Measurements from ENCODE around the gene CAPZA3. TPM values are rescaled to one million over a fixed set of nuclear protein-coding genes. Genes with fewer than 3 reads are reported as not detected.

Gene CAPZA3
- total and polyA plus RNA-seq, 7 donors, result not detected

- no peaks in the 10 kb centered on the region for H3K27me3 ChIP-seq
- DNase-seq, result no peak
- H3K4me3 ChIP-seq, result no peak overlapping the region
- H3K9me3 ChIP-seq, result no peaks in the 10 kb centered on the region
- H3K27ac ChIP-seq, result no peak overlapping the region
- intact Hi-C loops (cut with DNase I), result no loop called here
- 90 to 91% methylated on average over 1 of the region's 1 CpG for WGBS, 2 donors
- no peaks in the 10 kb centered on the region for H3K36me3 ChIP-seq
- H3K4me1 ChIP-seq, result peaks cover 0 to under 1% (median 0%) of the 10 kb centered on the region in 4 donors
- TF ChIP-seq CTCF (IDR thresholded peaks at IDR 0.05) (no peak), POLR2A (IDR thresholded peaks at IDR 0.05) (no peak), POLR2AphosphoS5 (IDR thresholded peaks at IDR 0.05) (no peak), EP300 (IDR thresholded peaks at IDR 0.05) (no peak)
Observed at GRCh38 chr12:18747895-18748294, 10.0 kb downstream of the CAPZA3 start.

- Histone ChIP-seq H3K9me3 (no peaks in the 10 kb centered on the region), H3K36me3 (no peaks in the 10 kb centered on the region), H3K27ac (no peak overlapping the region), H3K4me3 (no peak overlapping the region), H3K27me3 (no peaks in the 10 kb centered on the region), H3K4me1 (peaks cover 0 to 12% (median 6%) of the 10 kb centered on the region in 4 donors)
- WGBS, 2 donors, result 79 to 83% methylated on average over 4 of the region's 4 CpGs
- intact Hi-C loops (cut with DNase I), result no loop called here
- no peak for TF ChIP-seq EP300 (IDR thresholded peaks at IDR 0.05)
- no peak for TF ChIP-seq POLR2A (IDR thresholded peaks at IDR 0.05)
- no peak for DNase-seq
Observed at GRCh38 chr12:18749386-18749957, 11.6 kb downstream of the CAPZA3 start.

- Histone ChIP-seq H3K27me3 (no peaks in the 10 kb centered on the region), H3K27ac (no peak overlapping the region), H3K4me1 (peaks cover 0 to 12% (median 6%) of the 10 kb centered on the region in 4 donors), H3K4me3 (no peak overlapping the region), H3K36me3 (no peaks in the 10 kb centered on the region), H3K9me3 (no peaks in the 10 kb centered on the region)
- no peak for TF ChIP-seq POLR2A (IDR thresholded peaks at IDR 0.05)
- TF ChIP-seq CTCF (IDR thresholded peaks at IDR 0.05), result no peak
- TF ChIP-seq POLR2AphosphoS5 (IDR thresholded peaks at IDR 0.05), result no peak
- no peak for TF ChIP-seq EP300 (IDR thresholded peaks at IDR 0.05)
- intact Hi-C loops (cut with DNase I), result no loop called here
- WGBS, 2 donors, result 83 to 92% methylated on average over 1 of the region's 1 CpG
- no peak for DNase-seq
Observed at GRCh38 chr12:18750085-18750484, 12.2 kb downstream of the CAPZA3 start.

- 83 to 86% methylated on average over 2 of the region's 2 CpGs for WGBS, 2 donors
- Histone ChIP-seq H3K4me1 (peaks cover 0 to 12% (median 6%) of the 10 kb centered on the region in 4 donors), H3K36me3 (no peaks in the 10 kb centered on the region), H3K27me3 (no peaks in the 10 kb centered on the region), H3K4me3 (no peak overlapping the region), H3K9me3 (no peaks in the 10 kb centered on the region), H3K27ac (no peak overlapping the region)
- intact Hi-C loops (cut with DNase I), result no loop called here
- no peak for DNase-seq
- no peak for TF ChIP-seq POLR2AphosphoS5 (IDR thresholded peaks at IDR 0.05)
- TF ChIP-seq POLR2A (IDR thresholded peaks at IDR 0.05), result no peak
- no peak for TF ChIP-seq EP300 (IDR thresholded peaks at IDR 0.05)
- no peak for TF ChIP-seq CTCF (IDR thresholded peaks at IDR 0.05)
Observed at GRCh38 chr12:18751866-18752265, 13.9 kb downstream of the CAPZA3 start.

- no peak for DNase-seq
Observed at GRCh38 chr12:18752280-18752920, 14.5 kb downstream of the CAPZA3 start.

More at GRCh38 chr12:18752280-18752920, 14.5 kb downstream of the CAPZA3 start:
- Histone ChIP-seq H3K4me1 (peaks cover 0 to 12% (median 6%) of the 10 kb centered on the region in 4 donors), H3K36me3 (no peaks in the 10 kb centered on the region), H3K9me3 (no peaks in the 10 kb centered on the region), H3K27me3 (no peaks in the 10 kb centered on the region), H3K27ac (no peak overlapping the region), H3K4me3 (no peak overlapping the region)
- TF ChIP-seq POLR2A (IDR thresholded peaks at IDR 0.05), result no peak
- TF ChIP-seq EP300 (IDR thresholded peaks at IDR 0.05), result no peak
- no peak for TF ChIP-seq CTCF (IDR thresholded peaks at IDR 0.05)
- no peak for TF ChIP-seq POLR2AphosphoS5 (IDR thresholded peaks at IDR 0.05)
- intact Hi-C loops (cut with DNase I), result no loop called here
- WGBS, 2 donors, result 63 to 78% methylated on average over 6 of the region's 6 CpGs

All from sigmoid colon (tissue), 7 donors.